Left renal pelvis (tissue), 4 donors: ENCODE results near the gene DGAT2. TPM values are rescaled to one million over a fixed set of nuclear protein-coding genes. Genes with fewer than 3 reads are reported as not detected.
A peak's percentile ranks its signal among the peaks of the same experiment; 100 is the strongest.

ENCODE experiments used
- DNase-seq, 4 donors: peaks; one replicate each; pipeline ENCODE4 v3.0.0-alpha.2; 2013; ENCODE audit warnings: low read depth in 4 of 4, low spot score in 3 of 4
- polyA plus RNA-seq, 4 donors: library from polyadenylated mRNA; unstranded; fragments of 120-200 nt; gene quantifications; one replicate each; pipeline ENCODE4 v1.2.1, GENCODE V29; 2013; ENCODE audit not compliant: insufficient read length in 4 of 4

DGAT2 gene
- polyA plus RNA-seq, 4 donors, result 2.2 to 4.7 (median 3.8) TPM

- no peak for DNase-seq
Measured at GRCh38 chr11:75777461-75778110, 9.0 kb downstream of the DGAT2 start.

DNA sequence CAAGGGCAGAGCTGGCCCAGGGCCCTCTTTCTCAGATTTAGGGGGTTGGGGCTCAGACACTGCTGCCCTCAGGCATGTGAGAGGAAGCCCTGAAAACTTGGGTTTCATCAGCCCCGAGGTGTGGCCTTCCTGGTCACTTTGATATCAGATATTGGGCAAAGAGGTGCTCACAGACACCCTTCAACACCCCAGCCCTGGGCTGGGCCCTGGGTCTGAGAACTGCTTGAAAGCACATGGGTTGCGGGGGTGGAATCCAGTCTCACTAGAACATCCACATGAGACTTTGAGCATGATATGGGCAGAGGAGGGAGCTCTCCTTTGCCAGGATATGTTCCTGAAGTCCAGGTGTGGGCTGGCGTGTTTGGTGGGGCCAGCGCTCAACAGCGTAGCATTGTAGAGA, 10.4 kb downstream of the DGAT2 start:
- DNase-seq, result no peak

GRCh38 chr11:75779960-75780359, 11.4 kb downstream of the DGAT2 start:
- no peak for DNase-seq

DNA sequence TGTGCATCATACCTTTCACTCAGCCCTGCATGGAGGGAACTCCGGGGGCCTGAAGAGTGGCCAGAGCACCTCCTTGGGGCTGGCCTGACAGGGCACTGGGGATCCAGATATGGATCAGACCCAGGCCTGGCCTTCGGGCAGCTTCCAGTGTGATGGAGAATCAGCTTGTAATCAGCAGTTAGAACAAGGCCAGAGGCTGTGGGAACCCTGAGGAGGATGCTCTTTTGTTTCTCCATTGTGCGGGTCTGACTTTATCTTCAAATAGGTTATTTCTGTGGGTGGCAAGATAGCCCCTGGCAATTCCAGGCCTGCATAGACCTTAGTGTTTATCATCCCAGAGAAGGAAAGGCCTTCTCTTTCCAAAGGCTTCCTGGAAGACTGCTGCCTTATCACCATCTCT, 12.3 kb downstream of the DGAT2 start:
- no peak for DNase-seq

DNA sequence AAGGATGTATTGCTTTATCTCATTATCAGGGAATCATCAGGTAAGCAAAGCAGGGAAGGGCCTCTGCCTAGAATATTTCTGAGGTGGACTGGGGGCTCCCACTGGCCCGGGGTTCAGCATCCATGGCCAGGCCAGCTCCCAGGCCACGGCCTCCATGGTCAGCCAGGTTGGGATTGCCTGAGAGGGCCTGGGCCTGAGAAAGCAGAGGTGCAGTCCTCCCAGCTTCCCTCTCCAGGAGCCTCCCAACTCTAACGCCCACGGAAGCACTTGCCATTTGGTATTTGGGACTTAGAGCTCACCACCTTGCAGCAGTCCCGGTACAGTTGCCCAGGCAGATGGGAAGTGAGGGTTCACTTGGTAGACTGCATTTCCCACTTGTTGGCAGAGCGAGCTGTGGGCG, 12.7 kb downstream of the DGAT2 start:
- no peak for DNase-seq

GRCh38 chr11:75781831-75782230, 13.3 kb downstream of the DGAT2 start:
- DNase-seq, result no peak

DNA sequence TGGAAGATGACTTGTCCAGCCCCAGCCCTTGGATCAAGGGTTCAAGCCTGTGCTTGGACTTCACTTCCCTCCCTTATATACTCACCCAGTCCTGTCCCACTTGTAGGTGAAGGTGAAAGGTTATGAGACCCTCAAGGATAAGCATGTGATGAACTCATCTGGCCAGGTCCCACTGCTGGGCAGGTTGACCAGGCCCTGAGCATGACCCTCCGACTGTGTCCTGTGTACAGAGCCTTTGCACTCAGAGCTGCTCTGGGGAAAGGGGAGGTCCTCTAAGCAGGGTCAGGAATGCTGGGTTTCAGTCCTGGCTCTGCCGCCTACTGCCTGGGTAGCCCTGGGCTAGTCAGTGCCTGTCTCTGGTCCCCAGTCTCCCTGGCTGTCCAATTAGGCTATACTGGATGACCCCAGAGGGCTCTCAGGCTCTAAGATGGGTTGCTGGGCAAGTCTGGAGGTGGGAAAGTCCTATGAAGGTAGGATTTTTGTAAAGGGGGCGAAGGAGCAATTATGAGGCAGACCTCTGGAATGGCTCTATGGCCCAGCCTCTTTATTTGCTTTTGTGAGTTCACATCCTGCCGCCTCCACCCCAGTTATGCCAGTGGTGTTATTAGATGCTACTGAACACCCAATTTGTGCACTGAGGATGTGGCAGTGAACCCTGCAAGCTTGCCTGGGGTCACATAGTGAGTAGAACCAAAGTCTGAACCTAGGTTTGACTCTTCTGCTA, 14.1 kb downstream of the DGAT2 start:
- no peak for DNase-seq

DNA sequence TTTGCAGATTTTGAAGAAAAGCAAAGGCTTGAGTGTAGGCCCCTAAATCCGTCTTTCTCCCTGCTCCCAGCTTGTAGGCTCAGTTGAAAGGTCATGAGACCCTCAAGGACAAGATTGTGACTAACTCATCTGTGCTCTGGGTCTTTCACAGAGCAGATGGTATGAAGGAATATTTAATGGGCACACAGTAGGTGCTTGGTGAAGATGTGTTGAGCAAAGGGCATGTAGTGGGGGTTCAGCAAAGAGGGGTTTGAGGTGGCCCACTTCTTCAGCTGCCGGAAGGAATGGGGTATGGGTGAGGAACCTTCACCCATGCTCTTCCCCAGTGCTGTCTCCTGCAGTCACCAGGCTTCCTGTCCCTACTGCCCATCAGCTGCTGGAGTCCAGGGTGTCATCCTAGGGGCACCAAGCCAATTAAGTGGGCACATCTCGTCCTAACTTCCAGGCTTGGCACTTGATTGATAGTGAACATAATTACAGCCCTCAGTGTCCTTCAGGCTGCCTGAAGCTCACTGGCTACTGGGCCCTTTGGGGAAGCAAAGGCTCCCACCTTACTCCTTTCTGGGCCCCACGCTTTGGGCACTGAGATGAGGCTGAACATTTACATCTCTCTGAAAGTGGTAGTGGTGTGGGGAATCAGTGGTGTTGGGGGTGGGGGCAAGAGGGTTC, 15.0 kb downstream of the DGAT2 start:
- DNase-seq, result no peak

- no peak for DNase-seq
Measured at GRCh38 chr11:75784085-75784478, 15.5 kb downstream of the DGAT2 start.

DNA sequence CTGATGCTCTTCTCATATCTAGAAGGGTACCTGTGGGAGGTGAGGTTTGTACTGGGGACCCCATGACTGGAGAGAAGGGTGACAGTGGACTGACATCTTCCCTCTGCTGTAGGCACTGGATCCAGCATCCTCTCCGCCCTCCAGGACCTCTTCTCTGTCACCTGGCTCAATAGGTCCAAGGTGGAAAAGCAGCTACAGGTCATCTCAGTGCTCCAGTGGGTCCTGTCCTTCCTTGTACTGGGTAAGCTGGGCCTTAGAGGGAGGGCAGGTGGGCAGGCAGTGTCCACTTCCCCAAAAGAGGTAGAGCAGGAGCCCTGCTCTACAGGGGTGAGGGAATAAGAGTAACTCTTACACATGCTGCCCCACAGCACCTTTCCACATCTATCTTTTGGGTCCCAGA, 15.9 kb downstream of the DGAT2 start:
- DNase-seq, result no peak

- DNase-seq, result no peak
Measured at GRCh38 chr11:75785187-75785586, 16.6 kb downstream of the DGAT2 start.

DNA sequence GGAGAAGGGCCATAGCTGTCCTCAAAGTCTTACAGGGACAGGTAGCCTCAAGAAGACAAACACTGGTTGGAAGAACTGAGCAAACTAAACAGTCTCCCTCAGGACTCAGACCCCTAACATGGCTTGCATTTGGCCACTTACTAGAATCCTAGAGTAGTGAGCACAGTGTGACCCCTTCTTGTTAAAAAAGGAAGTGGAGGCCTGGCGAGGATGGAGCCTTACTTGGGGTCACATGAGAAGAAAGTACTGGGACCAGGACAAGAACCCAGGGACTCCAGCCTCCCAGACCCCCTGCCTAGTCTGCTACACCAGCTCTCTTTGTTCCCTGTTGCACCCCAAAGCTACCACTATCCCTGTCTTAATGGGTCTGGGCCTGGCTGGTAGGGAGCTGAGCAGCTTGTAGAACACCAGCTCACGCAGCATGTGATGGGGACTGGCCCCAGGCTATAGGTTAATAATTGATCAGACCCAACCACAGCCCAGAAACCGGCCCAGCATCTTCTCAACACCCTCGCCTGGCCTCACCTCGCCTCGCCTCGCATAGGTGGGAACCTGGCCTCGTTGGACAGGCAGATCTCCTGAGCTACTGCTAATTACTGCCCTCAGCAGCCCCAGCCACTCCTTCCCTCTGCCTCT, 17.6 kb downstream of the DGAT2 start:
- DNase-seq, result peak in 3 of 4 donors; percentile 25 to 60 (median 37)

DNA sequence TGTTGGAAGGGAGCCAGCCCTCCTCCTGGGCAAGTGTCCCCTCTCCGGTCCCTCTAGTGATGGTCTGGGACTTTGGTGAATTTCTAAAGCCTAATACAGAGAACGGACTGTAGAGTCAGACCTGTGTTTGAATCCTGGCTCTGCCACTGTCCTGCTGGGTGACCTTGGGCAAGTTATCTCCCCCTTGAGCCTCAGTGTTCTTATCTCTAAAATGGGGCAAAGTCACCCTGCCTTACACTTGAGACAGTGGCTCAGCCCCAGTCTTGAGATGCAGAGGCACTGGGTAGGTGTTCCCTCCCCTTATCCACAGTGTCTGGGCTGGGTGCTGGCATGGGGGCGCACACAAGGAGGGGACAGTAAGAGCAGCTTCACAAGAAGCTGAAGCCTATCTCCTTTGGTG, 20.9 kb downstream of the DGAT2 start:
- DNase-seq, result no peak

- DNase-seq, result no peak
Measured at GRCh38 chr11:75790986-75791385, 22.4 kb downstream of the DGAT2 start.

- DNase-seq, result no peak
Measured at GRCh38 chr11:75792127-75792731, 23.7 kb downstream of the DGAT2 start.

GRCh38 chr11:75792997-75793800, 24.6 kb downstream of the DGAT2 start:
- no peak for DNase-seq

- DNase-seq, result no peak
Measured at GRCh38 chr11:75793966-75794365, 25.4 kb downstream of the DGAT2 start.

DNA sequence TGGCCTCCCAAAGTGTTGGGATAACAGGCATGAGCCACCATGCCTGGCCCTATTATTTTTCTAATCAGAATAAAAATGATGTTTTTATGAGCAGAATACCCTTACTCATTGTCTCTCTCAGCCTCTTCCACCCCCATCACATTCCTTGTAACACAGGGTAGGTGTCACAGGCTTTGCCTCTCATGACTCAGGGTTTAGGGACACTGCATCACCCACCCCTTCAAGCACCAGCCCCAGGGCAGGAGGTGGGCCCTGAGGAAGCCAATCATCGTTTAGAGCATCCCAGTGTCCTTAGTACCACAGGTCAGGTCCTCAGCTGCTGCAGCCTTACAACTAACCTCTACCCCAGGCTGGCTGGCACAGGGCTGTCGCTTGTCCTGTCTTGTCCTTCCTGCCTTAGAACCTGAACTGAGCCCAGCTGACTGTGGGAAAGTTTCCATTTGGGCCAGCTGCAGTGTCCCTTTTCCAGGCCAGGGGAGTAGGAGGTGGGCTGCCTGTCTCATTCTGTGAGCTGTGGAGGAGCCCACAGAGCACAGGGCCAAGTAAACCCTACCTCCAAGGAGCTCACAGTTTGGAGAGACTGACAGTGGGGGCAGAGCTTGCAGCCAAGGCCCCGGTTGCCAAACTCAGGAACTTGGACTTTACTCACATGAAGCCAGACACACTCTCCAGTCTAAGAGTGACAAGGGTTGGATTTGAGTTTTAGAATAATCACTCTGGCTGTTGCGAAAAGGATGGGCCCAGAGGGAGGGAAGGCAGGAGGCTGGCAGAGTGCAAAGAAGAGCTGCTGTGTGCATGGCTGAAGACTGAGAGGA, 26.9 kb downstream of the DGAT2 start:
- DNase-seq, result no peak

GRCh38 chr11:75796091-75796435, 27.5 kb downstream of the DGAT2 start:
- no peak for DNase-seq
